Measurements from ENCODE around the gene ARFGAP3.

Gene ARFGAP3

GRCh38 chr22:42860968-42861367 lies 3.9 kb upstream of the ARFGAP3 start:
- DNase-seq = no peak

GRCh38 chr22:42857845-42858481 lies 890 bp upstream of the ARFGAP3 start:
- DNase-seq = no peak

- DNase-seq = peak in 3 of 4 experiments; percentile 26 to 54 (median 51)
Measured at GRCh38 chr22:42856179-42856864, 751 bp downstream of the ARFGAP3 start.

- DNase-seq = no peak
Measured at GRCh38 chr22:42855721-42856120, 1.4 kb downstream of the ARFGAP3 start.

- DNase-seq = no peak
Measured at GRCh38 chr22:42855211-42855610, 1.9 kb downstream of the ARFGAP3 start.

GRCh38 chr22:42848941-42849550 lies 8.0 kb downstream of the ARFGAP3 start:
- no peak for DNase-seq

GRCh38 chr22:42847110-42847509 lies 10.0 kb downstream of the ARFGAP3 start:
- DNase-seq = no peak

- no peak for DNase-seq
Measured at GRCh38 chr22:42844756-42845155, 12.3 kb downstream of the ARFGAP3 start.

GRCh38 chr22:42842658-42843370 lies 14.3 kb downstream of the ARFGAP3 start:
- DNase-seq = no peak

GRCh38 chr22:42841444-42841843 lies 15.6 kb downstream of the ARFGAP3 start:
- DNase-seq = no peak

GRCh38 chr22:42837556-42837955 lies 19.5 kb downstream of the ARFGAP3 start:
- no peak for DNase-seq

- no peak for DNase-seq
Measured at GRCh38 chr22:42836026-42836425, 21.0 kb downstream of the ARFGAP3 start.

GRCh38 chr22:42834177-42834949 lies 22.7 kb downstream of the ARFGAP3 start:
- DNase-seq = no peak

- DNase-seq = no peak
Measured at GRCh38 chr22:42833104-42833503, 24.0 kb downstream of the ARFGAP3 start.

GRCh38 chr22:42831712-42832111 lies 25.4 kb downstream of the ARFGAP3 start:
- no peak for DNase-seq

GRCh38 chr22:42830161-42830560 lies 26.9 kb downstream of the ARFGAP3 start:
- no peak for DNase-seq

GRCh38 chr22:42829302-42829701 lies 27.8 kb downstream of the ARFGAP3 start:
- DNase-seq = no peak

- DNase-seq = no peak
Measured at GRCh38 chr22:42825796-42826195, 31.3 kb downstream of the ARFGAP3 start.

- DNase-seq = no peak
Measured at GRCh38 chr22:42821386-42821785, 35.7 kb downstream of the ARFGAP3 start.

GRCh38 chr22:42820045-42820763 lies 36.9 kb downstream of the ARFGAP3 start:
- DNase-seq = no peak

GRCh38 chr22:42819412-42820044 lies 37.5 kb downstream of the ARFGAP3 start:
- no peak for DNase-seq

- no peak for DNase-seq
Measured at GRCh38 chr22:42817556-42817955, 39.5 kb downstream of the ARFGAP3 start.

Measured in activated CD4-positive, CD25-positive, alpha-beta regulatory T cell (primary cell).